Vagina (tissue), 2 donors: ENCODE data around the gene DPP6. TPM values are rescaled to one million over a fixed set of nuclear protein-coding genes. Genes with fewer than 3 reads are reported as not detected.

ENCODE experiments used
- DNase-seq, 2 donors: peaks; one replicate each; pipeline ENCODE4 v3.0.0-alpha.2; 2017; ENCODE audit errors: extremely low spot score in 2 of 2
- H3K27ac ChIP-seq: fragments of 200-600 bp; sonication (generic); one replicate; pipeline ENCODE4 v1.5.1; 2019
- H3K27me3 ChIP-seq: fragments of 200-600 bp; sonication (generic); one replicate; pipeline ENCODE4 v1.5.1; 2019
- H3K36me3 ChIP-seq, 2 donors: fragments of 200-600 bp; sonication (generic); one replicate each; pipeline ENCODE4 v1.5.1; 2017 to 2019
- H3K4me1 ChIP-seq: fragments of 200-600 bp; sonication (generic); one replicate; pipeline ENCODE4 v1.5.1; 2019
- H3K4me3 ChIP-seq, 2 donors: fragments of 200-600 bp; sonication (generic); 1 replicate in 1 of 2; 2 replicates in 1 of 2; pipeline ENCODE4 v1.5.1; 2016 to 2019
- H3K9me3 ChIP-seq: fragments of 200-600 bp; sonication (generic); one replicate; pipeline ENCODE4 v1.5.1; 2019
- CTCF ChIP-seq, 3 experiments: fragments of 450-650 bp in 2 of 3; fragments of 200-600 bp in 1 of 3; sonication (generic) in 1 of 3; IDR thresholded peaks; one replicate each; pipeline ENCODE4 v1.5.1; 2017 to 2019; ENCODE audit warnings: antibody characterized with exemption in 3 of 3, mild to moderate bottlenecking in 2 of 3, moderate library complexity in 2 of 3
- POLR2A ChIP-seq, 2 donors: fragments of 450-650 bp; IDR thresholded peaks; one replicate each; pipeline ENCODE4 v1.6.1; 2017; ENCODE audit warnings: antibody characterized with exemption in 2 of 2, mild to moderate bottlenecking in 2 of 2, moderate library complexity in 2 of 2
- POLR2AphosphoS5 ChIP-seq, 2 donors: sonication (generic); formaldehyde crosslinking; IDR thresholded peaks; one replicate each; pipeline ENCODE4 v1.9.0; 2017; ENCODE audit warnings: antibody characterized with exemption in 2 of 2, mild to moderate bottlenecking in 2 of 2, low read depth in 1 of 2; ENCODE audit not compliant: insufficient read depth in 1 of 2
- intact Hi-C: fragments of 100-400 bp; cut with DNase I; formaldehyde crosslinking; loops from one replicate; pipeline ENCODE4 v1.15.1; 2023
- total RNA-seq: library from RNA; depleted of rRNA; stranded (reverse); fragments of >200 nt; gene quantifications from one replicate; pipeline ENCODE4 v1.2.3, GENCODE V29; 2016

Gene DPP6
- total RNA-seq, 1 donor from 2014 or later, result 7.9 TPM

DNA sequence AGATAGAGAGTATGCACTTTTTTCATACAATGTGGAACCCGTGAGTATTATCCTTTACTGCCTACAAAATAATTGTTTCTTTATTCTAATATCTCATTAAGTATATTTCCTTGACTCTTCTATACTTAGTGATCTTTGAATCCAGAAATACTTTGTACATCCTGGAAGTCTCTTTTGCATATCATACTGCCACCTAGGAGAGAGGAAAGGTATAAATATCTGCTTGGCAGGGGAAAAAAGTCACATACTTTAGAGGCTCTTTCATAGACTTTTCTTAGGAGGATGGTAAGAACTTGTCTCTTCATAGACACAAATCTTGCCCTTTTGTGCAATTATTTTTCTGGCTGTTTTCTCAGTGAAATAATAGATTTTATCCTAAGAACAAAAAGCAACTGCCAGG lies 514.7 kb downstream of the DPP6 start:
- Histone ChIP-seq H3K27me3 (no peaks in the 10 kb centered on the region), H3K27ac (no peak overlapping the region), H3K4me3 (no peak overlapping the region), H3K4me1 (no peaks in the 10 kb centered on the region), H3K9me3 (no peaks in the 10 kb centered on the region), H3K36me3 (no peaks in the 10 kb centered on the region)
- intact Hi-C loops, result no loop called here
- no peak for DNase-seq
- TF ChIP-seq CTCF (IDR thresholded peaks at IDR 0.05), result no peak
- no peak for TF ChIP-seq POLR2AphosphoS5 (IDR thresholded peaks at IDR 0.05; ENCODE audit: insufficient read depth in 1 of 2, low read depth in 1 of 2)
- no peak for TF ChIP-seq POLR2A (IDR thresholded peaks at IDR 0.05)

DNA sequence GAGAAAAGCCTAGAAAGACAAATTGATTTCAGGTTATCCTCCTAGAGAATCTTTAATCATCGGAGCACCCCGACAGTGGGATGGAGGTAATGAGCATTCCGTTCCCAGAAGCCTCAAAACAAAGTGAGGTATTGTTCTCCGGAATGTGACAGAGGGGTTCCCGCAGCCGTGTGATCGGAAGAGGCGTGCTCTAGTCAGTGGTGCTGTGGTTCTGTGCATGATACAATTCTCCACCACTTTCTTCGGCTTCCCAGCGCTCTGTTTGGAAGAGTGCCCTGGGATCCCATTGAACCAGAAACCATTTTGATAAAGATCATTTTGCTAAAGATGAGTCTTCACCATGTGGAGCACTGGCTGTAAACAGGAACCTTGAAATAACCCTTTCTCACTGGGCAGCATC lies 516.1 kb downstream of the DPP6 start:
- Histone ChIP-seq H3K4me1 (no peaks in the 10 kb centered on the region), H3K9me3 (no peaks in the 10 kb centered on the region), H3K27ac (no peak overlapping the region), H3K36me3 (no peaks in the 10 kb centered on the region), H3K27me3 (no peaks in the 10 kb centered on the region), H3K4me3 (no peak overlapping the region)
- no peak for TF ChIP-seq POLR2AphosphoS5 (IDR thresholded peaks at IDR 0.05; ENCODE audit: insufficient read depth in 1 of 2, low read depth in 1 of 2)
- no peak for TF ChIP-seq CTCF (IDR thresholded peaks at IDR 0.05)
- TF ChIP-seq POLR2A (IDR thresholded peaks at IDR 0.05), result no peak
- DNase-seq, result no peak
- intact Hi-C loops, result no loop called here

DNA sequence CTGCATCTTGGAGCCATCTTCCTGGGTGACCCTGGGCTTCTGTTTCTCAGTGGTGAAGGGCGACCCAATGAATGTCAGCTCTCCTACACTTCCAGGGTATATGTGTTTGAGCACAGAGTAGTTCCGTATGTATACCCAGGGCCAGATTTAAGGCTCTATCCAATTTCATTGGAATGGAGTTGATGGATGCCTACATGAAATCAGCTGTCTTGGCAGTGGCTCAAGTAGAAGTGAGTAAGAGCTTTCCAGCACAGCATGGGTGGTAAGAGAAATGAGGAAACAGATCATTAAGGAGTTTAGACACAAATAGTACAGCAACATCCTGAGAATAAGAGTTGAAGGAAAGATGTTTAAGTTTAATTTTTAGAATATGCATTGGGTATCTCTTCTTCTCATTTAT lies 517.7 kb downstream of the DPP6 start:
- intact Hi-C loops, result no loop called here
- no peaks in the 10 kb centered on the region for H3K36me3 ChIP-seq
- no peaks in the 10 kb centered on the region for H3K27me3 ChIP-seq
- no peak overlapping the region for H3K27ac ChIP-seq
- no peaks in the 10 kb centered on the region for H3K4me1 ChIP-seq
- no peaks in the 10 kb centered on the region for H3K9me3 ChIP-seq
- no peak overlapping the region for H3K4me3 ChIP-seq
- no peak for DNase-seq
- no peak for TF ChIP-seq POLR2A (IDR thresholded peaks at IDR 0.05)

DNA sequence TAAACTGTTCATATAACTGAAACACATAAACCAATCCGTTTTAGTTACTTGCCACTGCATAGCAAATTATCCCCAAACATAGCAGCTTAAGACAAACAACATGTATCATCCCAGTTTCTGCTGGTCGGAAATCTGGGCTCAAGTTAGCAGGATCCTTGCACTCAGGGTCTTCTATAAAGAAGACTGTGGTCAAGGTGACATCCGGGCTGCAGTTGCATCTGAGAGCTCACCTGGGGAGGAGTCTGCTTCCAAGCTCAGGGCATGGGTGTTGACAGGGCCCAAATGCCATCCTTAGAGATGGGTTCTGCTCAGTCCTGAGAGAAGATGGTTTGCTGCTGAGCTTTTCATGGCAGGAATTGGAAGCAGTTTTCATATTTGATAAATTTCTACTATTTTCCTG lies 519.6 kb downstream of the DPP6 start:
- Histone ChIP-seq H3K4me1 (no peaks in the 10 kb centered on the region), H3K36me3 (no peaks in the 10 kb centered on the region), H3K27me3 (no peaks in the 10 kb centered on the region), H3K9me3 (no peaks in the 10 kb centered on the region), H3K27ac (no peak overlapping the region), H3K4me3 (no peak overlapping the region)
- TF ChIP-seq CTCF (IDR thresholded peaks at IDR 0.05) (no peak), POLR2A (IDR thresholded peaks at IDR 0.05) (no peak), POLR2AphosphoS5 (IDR thresholded peaks at IDR 0.05; ENCODE audit: insufficient read depth in 1 of 2, low read depth in 1 of 2) (no peak)
- intact Hi-C loops, result no loop called here
- no peak for DNase-seq

- TF ChIP-seq POLR2AphosphoS5 (IDR thresholded peaks at IDR 0.05; ENCODE audit: insufficient read depth in 1 of 2, low read depth in 1 of 2), result no peak
- no peak for TF ChIP-seq POLR2A (IDR thresholded peaks at IDR 0.05)
- TF ChIP-seq CTCF (IDR thresholded peaks at IDR 0.05), result no peak
- Histone ChIP-seq H3K36me3 (no peaks in the 10 kb centered on the region), H3K4me3 (no peak overlapping the region), H3K27me3 (no peaks in the 10 kb centered on the region), H3K4me1 (no peaks in the 10 kb centered on the region), H3K27ac (no peak overlapping the region), H3K9me3 (no peaks in the 10 kb centered on the region)
- intact Hi-C loops, result no loop called here
- DNase-seq, result no peak
Observed at GRCh38 chr7:154574235-154574634, 522.0 kb downstream of the DPP6 start.

GRCh38 chr7:154575497-154575896 lies 523.3 kb downstream of the DPP6 start:
- Histone ChIP-seq H3K27me3 (no peaks in the 10 kb centered on the region), H3K27ac (no peak overlapping the region), H3K4me3 (no peak overlapping the region), H3K36me3 (no peaks in the 10 kb centered on the region), H3K9me3 (no peaks in the 10 kb centered on the region), H3K4me1 (no peaks in the 10 kb centered on the region)
- no peak for TF ChIP-seq CTCF (IDR thresholded peaks at IDR 0.05)
- no peak for TF ChIP-seq POLR2A (IDR thresholded peaks at IDR 0.05)
- no peak for TF ChIP-seq POLR2AphosphoS5 (IDR thresholded peaks at IDR 0.05; ENCODE audit: insufficient read depth in 1 of 2, low read depth in 1 of 2)
- intact Hi-C loops, result no loop called here
- peak in 1 of 2 donors; percentile 49 for DNase-seq
